K562 (cell line): ENCODE results near the gene CREBL2. TPM values are rescaled to one million over a fixed set of nuclear protein-coding genes. Genes with fewer than 3 reads are reported as not detected.

Experiments
- ATAC-seq: fragments of 200-7000 bp; cut with Tn5 transposase; 3 replicates; pipeline ENCODE4 v1.9.1; 2020; ENCODE audit warnings: moderate library complexity
- BruUV-seq: library from RNA; stranded (reverse); fragments of 400-500 nt; replicated peaks from 2 replicates; lab custom pipeline; 2021; lab: Mats Ljungman, UMichigan
- CTCF ChIA-PET: fragments of 300-600 bp; formaldehyde crosslinking; extraction: SDS; loops from one replicate; lab custom pipeline; 2021; ENCODE audit warnings: low intra/inter-chr PET ratio; lab: Yijun Ruan, JAX
- POLR2A ChIA-PET: fragments of 300-600, 350-650 bp; sonication (Branson Sonifier 250); formaldehyde crosslinking; extraction: SDS; loops from one replicate; lab custom pipeline; 2021; ENCODE audit warnings: antibody characterized with exemption, inconsistent platforms; lab: Yijun Ruan, JAX
- DNase-seq, 4 experiments: peaks; one replicate each; pipeline versions ENCODE4 v3.0.0 to v3.0.0-alpha.2; 2011 to 2018; ENCODE audit warnings: low spot score in 3 of 4, mixed read lengths in 3 of 4; ENCODE audit errors: extremely low read depth in 1 of 4
- FAIRE-seq: peaks from 2 replicates; lab custom pipeline; 2011; peaks lifted over from hg19 to GRCh38; lab: Jason Lieb, UNC
- H2AFZ ChIP-seq: 2 replicates; pipeline ENCODE4 v1.6.0; 2011; ENCODE audit warnings: low read depth, low read length, control low read depth, inconsistent platforms
- H3K27ac ChIP-seq: fragments of 200-600 bp; 3 replicates; pipeline ENCODE4 v1.8.0; 2011; ENCODE audit warnings: low read depth, mild to moderate bottlenecking, control low read depth, inconsistent platforms, low read length, moderate library complexity, mixed read lengths; ENCODE audit errors: extremely low read depth
- H3K27me3 ChIP-seq, 2 experiments: fragments of 300-600 bp in 1 of 2; 2 replicates in 1 of 2; 3 replicates in 1 of 2; pipeline versions ENCODE4 v1.6.0 to v1.8.0; 2011; ENCODE audit warnings: inconsistent platforms in 2 of 2, low read length in 2 of 2, mild to moderate bottlenecking in 1 of 2, mixed read lengths in 1 of 2, moderate library complexity in 1 of 2; ENCODE audit not compliant: control insufficient read depth in 2 of 2, insufficient read depth in 2 of 2
- H3K36me3 ChIP-seq: fragments of 300-600 bp; 3 replicates; pipeline ENCODE4 v1.8.0; 2011; ENCODE audit warnings: mild to moderate bottlenecking, low read length, inconsistent platforms; ENCODE audit not compliant: control insufficient read depth, insufficient read depth
- H3K4me1 ChIP-seq, 2 experiments: fragments of 200-600 bp in 1 of 2; replicated peaks in 1 of 2; 2 replicates in 1 of 2; 3 replicates in 1 of 2; pipeline versions ENCODE4 v1.5.1 to v1.8.0; 2011; ENCODE audit warnings: inconsistent platforms in 2 of 2, low read length in 2 of 2, mild to moderate bottlenecking in 1 of 2, mixed read lengths in 1 of 2, moderate library complexity in 1 of 2; ENCODE audit not compliant: control insufficient read depth in 2 of 2, insufficient read depth in 2 of 2
- H3K4me2 ChIP-seq: 2 replicates; pipeline ENCODE4 v1.6.1; 2011; ENCODE audit warnings: low read length, control low read depth, inconsistent platforms, mixed read lengths; ENCODE audit not compliant: insufficient read depth
- H3K4me3 ChIP-seq: fragments of 200-600 bp; sonication (generic), shearing (Covaris generic); 2 replicates; pipeline ENCODE4 v1.5.1; 2016; ENCODE audit warnings: control low read depth, inconsistent platforms
- H3K79me2 ChIP-seq: fragments of 200-600 bp; 3 replicates; pipeline ENCODE4 v1.8.0; 2011; ENCODE audit warnings: low read length, inconsistent platforms; ENCODE audit not compliant: control insufficient read depth, insufficient read depth
- H3K9ac ChIP-seq, 2 experiments: 2 replicates each; pipeline versions ENCODE4 v1.6.0 to v1.6.1; 2011; ENCODE audit warnings: low read depth in 2 of 2, low read length in 2 of 2, control low read depth in 1 of 2, inconsistent platforms in 1 of 2, mild to moderate bottlenecking in 1 of 2, mixed read lengths in 1 of 2; ENCODE audit not compliant: insufficient read depth in 1 of 2
- H3K9me1 ChIP-seq: one replicate; pipeline ENCODE4 v1.6.0; 2011; ENCODE audit warnings: inconsistent platforms, mild to moderate bottlenecking, low read length, moderate library complexity; ENCODE audit not compliant: control insufficient read depth, insufficient read depth
- H3K9me3 ChIP-seq: replicated peaks from 2 replicates; pipeline ENCODE4 v1.5.1; 2011; ENCODE audit warnings: low read depth, low read length, inconsistent platforms; ENCODE audit not compliant: control insufficient read depth, insufficient read depth
- H4K20me1 ChIP-seq: replicated peaks from 2 replicates; pipeline ENCODE4 v1.6.1; 2011; ENCODE audit warnings: low read length, inconsistent platforms, mixed read lengths; ENCODE audit not compliant: control insufficient read depth, insufficient read depth
- CBFA2T3 ChIP-seq: fragments of 450-650 bp; IDR thresholded peaks from 2 replicates; pipeline ENCODE4 v1.6.1; 2017
- CEBPZ ChIP-seq: fragments of 150-350 bp; IDR thresholded peaks from 2 replicates; pipeline ENCODE4 v1.6.1; 2014; ENCODE audit warnings: low read depth, mild to moderate bottlenecking, low read length, borderline replicate concordance
- WGBS: fragments of 100-300 bp; shearing (Covaris generic); methylation state at CpG from one replicate; pipeline ENCODE4 v1.1.6; 2016; ENCODE audit warnings: low coverage, mixed read lengths; ENCODE audit not compliant: insufficient coverage; ENCODE audit errors: missing lambda C conversion rate; 5-methylcytosine and 5-hydroxymethylcytosine counted together
- in situ Hi-C: fragments of 300-500 bp; cut with MboI; formaldehyde crosslinking; loops from 4 replicates; pipeline ENCODE4 v1.15.0; 2018; ENCODE audit warnings: inconsistent platforms, mixed read lengths
- intact Hi-C: fragments of 100-400 bp; cut with micrococcal nuclease; formaldehyde crosslinking; loops from 2 replicates; pipeline ENCODE4 v1.14.2; 2022
- polyA plus RNA-seq, 8 experiments: library from polyadenylated mRNA; depleted of rRNA in 4 of 8; stranded (reverse) in 5 of 8; unstranded in 3 of 8; fragments of >200 nt; fragmentation: Nextera tagmentation in 2 of 8; fragmentation: Illumina TruSeq in 1 of 8; extraction: Ambion mirVana in 2 of 8; extraction: Trizol in 1 of 8; gene quantifications; 2 replicates each; pipeline versions ENCODE4 v1.2.1 to v1.2.3, GENCODE V29; 2011 to 2014; ENCODE audit warnings: inconsistent platforms in 1 of 8, missing spikeins in 1 of 8
- total RNA-seq, 7 experiments: library from RNA; depleted of rRNA in 6 of 7; stranded (reverse); fragments of >200 nt in 6 of 7; fragmentation: Illumina TruSeq in 2 of 7; extraction: Trizol in 2 of 7; gene quantifications; 2 replicates each; pipeline versions ENCODE4 v1.2.1 to v1.2.3, GENCODE V29; 2011 to 2021; ENCODE audit warnings: low replicate concordance in 1 of 7

CREBL2 gene
- total and polyA plus RNA-seq, 9 of the 15 experiments (the other 6 are each of a cell fraction or from before 2014, with no cell fraction given): 1.7 to 7.3 (median 5.2) TPM

- no peaks in the 10 kb centered on the region for H4K20me1 ChIP-seq
- POLR2A ChIA-PET: interaction anchor here (0.5 kb wide), 1 partner anchor 125 kb away, joined by 6 read pairs; no protein-coding TSS in a partner anchor
- in situ Hi-C loops: no loop called here
Observed at GRCh38 chr12:12681061-12681765, 69.5 kb downstream of the CREBL2 start.

More at GRCh38 chr12:12681061-12681765, 69.5 kb downstream of the CREBL2 start:
- Histone ChIP-seq H3K4me1 (no peaks in the 10 kb centered on the region; a peak in 2 of 5 replicates), H2AFZ (no peak overlapping the region), H3K9ac (no peak overlapping the region; a peak in 1 of 4 replicates), H3K27ac (no peak overlapping the region), H3K9me3 (no peaks in the 10 kb centered on the region), H3K4me2 (no peak overlapping the region), H3K79me2 (no peaks in the 10 kb centered on the region), H3K9me1 (no peaks in the 10 kb centered on the region), H3K27me3 (no peaks in the 10 kb centered on the region), H3K36me3 (no peaks in the 10 kb centered on the region), H3K4me3 (no peak overlapping the region)
- WGBS: 12% methylated on average over 5 of the region's 5 CpGs
- BruUV-seq: no TSS peak
- FAIRE-seq (no peak), DNase-seq (no peak), ATAC-seq (no peak)
- CTCF ChIA-PET: no interaction called here
- intact Hi-C loops: no loop called here
- TF ChIP-seq CBFA2T3: 0 out of 2 replicates have a peak, but pooled peaks have one; percentile 17
- TF ChIP-seq CEBPZ: no peak
